GM19023 (cell line): ENCODE measurements around the gene KAZN.

Source experiments
- ATAC-seq: cut with Tn5 transposase; IDR thresholded peaks from one replicate; pipeline ENCODE4 v1.9.1; 2021; ENCODE audit warnings: mild to moderate bottlenecking, moderate library complexity; ENCODE audit not compliant: unreplicated experiment

KAZN gene

GRCh38 chr1:14784790-14785773 lies 186.6 kb downstream of the KAZN start:
- no peak for ATAC-seq

GRCh38 chr1:14786109-14786675 lies 187.7 kb downstream of the KAZN start:
- no peak for ATAC-seq

DNA sequence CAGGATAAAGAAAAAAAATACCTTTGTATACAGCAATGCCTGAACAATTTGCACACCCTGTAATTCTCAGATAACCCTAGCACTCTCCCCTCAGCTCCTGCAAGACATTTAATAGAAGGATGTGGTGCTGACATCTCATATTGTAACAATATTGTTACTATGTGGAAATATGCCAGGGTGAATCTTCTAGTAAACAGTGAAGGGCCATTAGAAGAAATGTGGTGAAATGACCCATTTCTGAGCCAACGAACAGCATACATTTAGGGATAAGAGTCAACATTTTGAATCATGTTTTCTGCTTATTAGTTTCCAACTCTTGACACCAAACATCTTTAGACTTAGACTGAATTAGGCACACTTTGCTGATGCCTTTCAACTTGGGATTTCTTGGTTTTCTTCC lies 188.2 kb downstream of the KAZN start:
- no peak for ATAC-seq

DNA sequence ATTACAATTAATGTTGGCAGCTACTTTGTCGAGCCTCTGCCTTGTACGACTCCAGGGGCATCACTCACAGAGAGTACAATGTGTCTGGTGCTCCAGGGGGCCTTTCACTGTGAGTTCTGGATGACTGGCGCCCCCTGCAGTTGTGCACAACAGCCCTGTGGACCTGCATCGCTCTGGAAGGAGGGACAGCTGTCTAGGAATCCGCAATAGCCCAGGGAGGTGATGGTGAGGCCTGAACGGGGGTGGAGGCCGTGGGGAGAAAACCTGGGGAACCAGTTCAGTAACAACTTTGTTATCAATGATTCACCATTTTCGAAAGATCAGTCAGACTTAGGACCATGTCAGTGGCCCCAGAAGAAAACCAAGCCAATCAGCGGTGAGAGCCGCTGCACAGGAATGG lies 189.1 kb downstream of the KAZN start:
- no peak for ATAC-seq

DNA sequence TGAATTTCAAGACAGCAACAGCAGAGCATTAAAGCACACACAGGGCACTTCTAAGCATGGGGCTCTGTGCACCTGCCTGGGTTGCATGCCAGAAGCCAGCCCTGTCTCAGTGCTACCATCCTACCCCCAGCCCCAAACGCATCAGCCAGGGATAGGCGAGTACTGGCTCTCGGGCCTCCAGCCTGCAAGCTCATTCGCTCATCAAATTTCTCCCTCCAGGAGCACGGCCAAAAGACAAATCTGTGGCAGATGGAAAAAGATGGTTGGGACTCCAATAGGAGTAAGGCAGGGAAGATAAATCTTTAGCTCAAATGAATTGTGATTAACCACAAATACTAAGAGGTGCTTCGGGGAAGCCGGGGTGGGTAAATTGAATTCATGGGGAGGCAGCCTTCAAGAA lies 189.6 kb downstream of the KAZN start:
- no peak for ATAC-seq

DNA sequence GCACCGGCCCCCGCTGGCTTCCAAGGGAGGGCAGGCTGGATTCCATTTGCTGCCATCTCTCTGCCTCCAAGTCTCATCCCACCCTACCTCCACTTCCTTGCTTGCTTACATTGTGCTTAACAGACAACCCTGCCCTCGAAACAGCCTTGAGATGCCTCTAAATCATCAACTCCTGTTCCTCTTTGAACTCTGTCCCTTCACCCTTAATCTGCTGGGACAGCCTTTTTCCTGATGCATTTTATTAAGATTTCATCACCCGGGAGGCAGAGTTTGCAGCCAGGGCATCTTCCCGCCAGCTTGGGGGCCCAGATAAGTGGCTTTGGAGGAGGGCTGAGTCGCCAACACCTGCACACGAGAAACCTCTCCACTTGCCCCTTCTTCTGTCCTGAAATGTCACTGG lies 192.5 kb downstream of the KAZN start:
- ATAC-seq, result no peak

DNA sequence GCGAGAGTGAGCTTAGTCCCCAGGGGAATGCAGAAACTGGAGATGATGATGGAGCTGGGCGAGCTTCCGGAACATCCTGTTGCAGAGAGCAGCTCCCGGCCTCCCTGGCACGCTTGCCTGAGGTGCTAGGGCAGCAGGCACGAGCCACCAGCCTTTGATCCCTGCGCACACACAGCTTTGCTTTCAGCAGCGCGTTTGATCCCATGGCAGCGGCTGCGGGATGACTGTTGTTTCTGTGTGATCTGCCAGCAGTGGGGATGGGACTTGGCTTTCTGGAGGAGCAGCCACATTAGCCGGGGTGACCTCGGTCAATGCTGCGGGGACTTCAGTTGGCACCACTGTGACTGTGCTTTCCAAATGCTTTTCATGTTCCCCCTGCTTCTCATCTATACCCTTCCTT lies 193.2 kb downstream of the KAZN start:
- no peak for ATAC-seq

DNA sequence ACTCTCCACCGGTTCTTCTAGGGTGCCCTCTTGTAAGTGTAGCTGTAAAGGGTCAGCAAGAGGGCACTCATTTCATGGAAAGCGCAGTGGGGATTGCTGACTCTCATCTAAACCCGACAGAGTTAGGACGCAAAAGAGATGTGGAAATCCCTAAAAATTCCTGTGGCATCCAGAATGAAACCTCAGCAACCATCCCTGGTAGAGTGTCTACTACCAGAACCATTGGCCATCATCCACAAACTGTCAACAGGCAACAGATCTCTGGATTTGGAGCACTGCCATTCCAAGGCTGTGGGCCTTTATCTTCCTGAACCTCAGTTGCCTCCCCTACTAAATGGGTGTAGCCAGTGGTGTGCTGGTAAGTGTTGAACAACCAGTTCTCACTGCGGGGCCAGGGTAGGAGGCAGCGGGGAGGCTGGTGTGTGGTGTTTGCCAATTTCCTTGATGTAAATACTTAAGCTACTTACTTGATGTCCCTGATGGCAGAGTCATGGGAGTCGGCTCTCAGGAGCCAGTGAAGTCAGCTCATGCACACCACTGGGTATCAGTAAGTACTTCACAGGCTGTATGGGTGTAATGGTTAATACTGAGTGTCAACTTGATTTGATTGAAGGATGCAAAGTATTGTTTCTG lies 195.8 kb downstream of the KAZN start:
- no peak for ATAC-seq

- ATAC-seq, result no peak
Measured at GRCh38 chr1:14794906-14795305, 196.4 kb downstream of the KAZN start.

GRCh38 chr1:14795589-14795988 lies 197.1 kb downstream of the KAZN start:
- no peak for ATAC-seq

- ATAC-seq, result no peak
Measured at GRCh38 chr1:14800014-14800413, 201.5 kb downstream of the KAZN start.

DNA sequence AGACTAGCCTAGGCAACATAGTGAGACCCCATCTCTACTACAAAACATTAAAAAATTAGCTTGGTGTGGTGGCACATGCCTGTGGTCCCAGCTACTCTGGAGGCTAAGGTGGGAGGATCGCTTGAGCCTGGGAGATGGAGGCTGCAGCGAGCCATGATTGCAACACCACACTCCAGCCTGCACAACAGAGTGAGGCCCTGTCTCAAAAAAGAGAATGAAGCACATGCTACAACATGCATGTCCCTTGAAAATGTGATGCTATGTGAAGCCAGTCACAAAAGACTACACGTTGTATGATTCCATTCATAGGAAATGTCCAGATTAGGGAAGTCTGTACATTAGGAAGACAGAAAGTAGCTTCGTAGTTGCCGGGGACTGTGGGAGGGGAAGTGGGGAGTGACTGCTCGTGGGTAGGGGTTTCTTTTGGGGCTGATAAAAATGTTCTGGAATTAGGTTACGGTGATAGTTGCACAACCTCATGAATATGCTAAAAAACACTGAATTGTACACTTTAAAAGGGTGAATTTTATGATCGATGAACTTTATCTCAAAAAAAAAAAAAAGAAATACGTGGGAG lies 202.1 kb downstream of the KAZN start:
- no peak for ATAC-seq

DNA sequence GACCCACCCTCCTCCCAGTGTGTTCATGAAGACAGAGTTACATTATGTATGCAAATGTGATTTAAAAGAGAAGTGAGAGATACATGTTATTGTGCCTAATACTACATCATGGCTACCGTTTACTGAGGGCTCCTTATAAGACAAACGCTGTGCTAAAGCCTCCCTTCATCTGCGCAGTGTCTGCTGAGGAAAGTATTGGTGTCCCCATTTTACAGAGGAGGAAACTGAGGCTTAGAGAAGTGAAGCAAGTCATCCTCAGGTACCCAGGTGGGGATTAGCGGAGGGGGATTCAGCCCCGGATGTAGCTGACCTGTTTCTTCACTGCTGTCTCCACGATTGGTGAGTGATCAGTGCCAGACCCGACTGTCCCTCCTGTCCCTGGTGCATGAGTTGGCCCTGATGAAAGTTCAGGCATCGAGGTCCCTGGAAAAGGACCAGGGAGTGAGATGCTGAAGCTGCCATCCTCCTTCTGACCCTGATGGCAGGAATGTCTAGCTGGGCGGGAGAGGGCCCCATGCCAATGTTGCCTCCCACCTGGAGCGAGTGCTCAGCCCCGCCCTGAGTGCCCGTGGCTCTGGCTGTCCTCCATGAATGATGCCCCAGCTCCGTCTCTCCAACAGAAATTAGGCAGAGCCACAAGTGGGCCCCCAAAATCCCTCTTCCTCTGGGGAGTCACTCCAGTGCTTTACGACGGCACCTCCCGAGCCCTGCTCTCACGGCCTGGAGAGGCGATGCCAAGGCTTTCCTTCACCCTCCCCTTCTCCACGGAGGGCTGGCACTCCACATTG lies 204.7 kb downstream of the KAZN start:
- no peak for ATAC-seq

- ATAC-seq, result no peak
Measured at GRCh38 chr1:14804626-14805025, 206.1 kb downstream of the KAZN start.

GRCh38 chr1:14806772-14807171 lies 208.3 kb downstream of the KAZN start:
- no peak for ATAC-seq

DNA sequence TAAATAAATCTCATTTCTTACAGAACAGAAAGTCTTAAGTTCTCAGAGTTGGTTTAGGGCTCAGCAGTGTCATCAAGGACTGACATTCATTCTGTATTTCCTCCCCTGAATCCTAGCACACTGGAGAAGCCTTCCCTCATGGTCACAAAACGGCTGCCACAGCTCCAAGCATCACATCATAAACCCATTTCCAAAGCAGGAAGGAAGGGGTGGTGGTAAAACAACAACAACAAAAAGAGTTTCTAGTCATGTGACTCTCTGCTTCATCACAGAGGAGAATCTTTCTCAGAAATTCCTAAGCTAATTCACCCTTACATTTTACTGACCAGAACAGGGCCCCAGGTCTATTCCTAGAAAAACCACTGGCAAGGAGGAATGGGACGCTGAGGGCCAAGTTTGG lies 210.3 kb downstream of the KAZN start:
- ATAC-seq, result no peak

DNA sequence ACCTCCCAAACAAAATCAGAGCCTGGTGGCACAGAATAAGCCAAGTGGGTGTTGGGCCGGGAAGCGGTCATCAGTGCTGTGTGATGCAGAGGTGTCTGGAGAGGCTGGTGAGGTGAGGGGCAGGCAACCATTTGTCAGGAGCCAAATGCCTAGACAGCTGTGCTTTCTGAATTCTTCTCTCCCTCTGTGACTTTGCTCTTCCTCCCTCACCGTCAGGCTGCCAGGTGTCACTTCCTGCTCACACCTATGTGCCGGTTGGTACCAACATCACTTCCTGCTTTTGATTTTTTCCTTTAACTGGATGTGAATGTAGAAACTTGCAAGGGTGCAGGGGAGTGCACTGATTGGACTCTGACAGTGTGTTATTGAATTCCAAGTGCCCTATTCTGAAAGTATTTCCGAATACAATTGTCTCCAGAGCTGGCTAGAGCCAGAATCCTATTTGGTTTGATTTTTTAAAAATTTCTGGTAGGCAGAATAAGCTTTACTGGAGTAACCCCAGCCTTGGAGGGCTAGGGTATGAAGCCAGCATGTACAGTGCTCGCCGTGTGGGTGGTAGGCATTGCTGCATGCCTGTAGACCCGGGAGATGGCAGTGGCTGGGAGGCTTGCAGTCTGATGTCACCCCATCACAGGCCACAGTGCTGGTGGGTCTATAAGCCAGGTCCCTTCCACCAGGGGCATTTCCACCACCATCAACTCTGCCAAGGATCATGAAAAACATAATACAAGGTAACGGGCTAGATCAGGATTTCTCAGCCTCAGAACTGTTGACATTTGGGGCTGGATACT lies 210.9 kb downstream of the KAZN start:
- ATAC-seq, result no peak

DNA sequence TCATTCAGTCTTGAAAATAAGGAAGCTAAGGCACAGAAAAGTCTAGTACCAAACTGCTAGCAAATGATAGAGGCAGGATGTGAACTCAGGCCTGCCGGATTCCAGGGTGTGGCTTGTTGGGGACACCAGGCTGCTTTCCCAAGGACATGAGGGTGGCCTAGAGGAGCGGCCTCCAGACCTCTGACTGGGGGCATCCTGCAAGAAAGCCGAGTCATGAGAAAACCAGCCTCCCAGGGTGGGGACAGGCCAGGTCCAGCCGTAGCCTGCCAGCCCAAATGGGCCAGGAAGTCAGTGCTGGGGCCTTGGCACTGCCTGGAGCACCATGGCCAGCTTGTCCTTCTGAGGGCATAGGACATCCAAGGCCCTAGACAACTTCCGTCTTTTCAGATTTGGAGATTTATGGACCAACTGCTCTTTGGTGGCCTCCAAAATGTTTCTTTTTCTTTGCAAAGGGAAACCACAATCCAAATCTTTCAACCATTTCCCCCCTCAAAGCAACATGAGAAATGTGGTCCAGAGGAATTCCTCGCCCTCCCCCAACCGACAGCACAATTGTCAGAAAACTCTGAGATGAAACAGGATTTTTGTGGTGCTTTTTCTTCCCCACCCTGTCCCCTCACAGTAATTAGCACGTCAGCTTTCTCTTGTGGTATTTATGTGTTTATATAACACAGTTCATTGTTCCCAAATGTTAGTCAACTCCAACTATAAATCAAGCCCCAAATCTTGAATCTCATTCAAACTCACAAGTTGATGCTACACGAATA lies 212.3 kb downstream of the KAZN start:
- no peak for ATAC-seq

DNA sequence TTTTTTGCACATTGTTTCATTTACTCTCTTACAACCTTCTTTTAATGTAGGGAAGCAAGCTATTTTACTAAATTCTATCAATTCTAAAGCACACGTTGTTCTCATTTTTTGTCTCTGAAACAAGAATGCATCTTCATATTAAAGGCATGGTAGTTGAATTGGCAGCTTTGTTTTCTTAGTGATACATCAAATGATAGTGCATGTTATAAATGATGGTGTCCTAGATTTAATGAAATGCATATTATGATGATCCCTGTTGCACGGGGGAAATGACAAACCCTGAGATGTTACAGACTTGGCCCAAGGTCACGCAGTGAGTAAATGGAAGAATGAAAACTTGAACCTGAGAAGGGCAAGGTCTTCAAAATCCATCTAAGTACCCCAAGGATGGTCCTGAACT lies 213.1 kb downstream of the KAZN start:
- ATAC-seq, result no peak
